Measurements from ENCODE around the gene TAF1A. TPM values are rescaled to one million over a fixed set of nuclear protein-coding genes. Genes with fewer than 3 reads are reported as not detected.

TAF1A gene
- total RNA-seq, 1 experiment from 2014 or later, result 29.2 TPM

DNA sequence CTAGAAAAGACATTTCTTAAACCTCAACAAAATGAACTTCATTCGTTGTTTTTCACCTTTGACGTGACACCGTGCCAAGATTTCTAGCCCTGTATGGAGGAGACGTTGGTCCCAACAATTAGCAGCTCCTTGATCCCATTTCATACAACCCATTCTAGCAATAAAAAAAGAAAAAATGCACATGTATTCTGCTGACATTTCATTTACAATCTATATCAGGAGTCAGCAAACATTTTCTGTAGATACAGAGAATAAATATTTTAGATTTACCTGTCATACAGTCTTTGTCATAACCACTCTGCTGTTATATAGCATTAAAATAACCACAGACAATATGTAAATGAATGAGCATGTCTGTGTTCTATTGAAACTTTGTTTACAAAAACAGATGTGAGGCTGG lies 7.0 kb upstream of the TAF1A start:
- DNase-seq (ENCODE audit: low spot score), result no peak

DNA sequence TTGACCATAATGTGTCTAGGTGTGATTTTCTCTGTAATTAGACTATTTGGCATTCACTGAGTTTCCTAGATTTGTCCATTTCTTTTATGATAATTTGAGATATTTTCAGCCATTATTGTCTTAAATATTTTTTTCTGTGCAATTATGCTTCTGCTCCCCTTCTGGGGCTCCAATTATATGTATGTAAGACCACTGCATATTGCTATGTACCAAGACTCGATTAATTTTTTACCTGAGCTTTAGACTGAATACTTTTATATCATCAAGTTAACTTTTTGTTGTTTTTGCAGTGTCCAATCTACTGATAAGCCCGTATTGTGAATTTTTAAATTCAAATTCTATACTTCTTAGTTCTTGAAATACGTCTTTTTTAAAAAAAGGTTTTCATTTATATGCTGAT lies 5.1 kb upstream of the TAF1A start:
- no peak for DNase-seq (ENCODE audit: low spot score)

GRCh38 chr1:222592171-222592570 lies 2.4 kb upstream of the TAF1A start:
- no peak for DNase-seq (ENCODE audit: low spot score)

GRCh38 chr1:222588135-222588534 lies 1.6 kb downstream of the TAF1A start:
- no peak for DNase-seq (ENCODE audit: low spot score)

DNA sequence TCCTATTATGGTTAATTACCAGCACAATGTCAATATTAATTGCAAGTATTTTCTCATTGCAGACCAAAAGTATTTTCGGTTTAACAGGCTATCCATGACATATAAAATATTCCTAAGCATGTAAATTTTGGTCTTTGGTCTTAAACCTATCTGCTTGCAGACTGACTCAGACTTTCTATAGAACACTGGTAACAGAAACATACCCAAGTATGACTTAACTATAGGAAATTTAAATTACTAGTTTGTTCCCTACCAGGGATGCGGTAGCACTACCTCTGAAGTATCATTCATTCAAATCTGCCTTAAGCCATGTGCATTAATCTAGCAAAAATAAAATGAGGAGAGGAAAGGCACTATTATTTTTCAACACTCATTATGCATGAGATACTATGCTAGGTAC lies 2.9 kb downstream of the TAF1A start:
- DNase-seq (ENCODE audit: low spot score), result no peak

GRCh38 chr1:222583079-222583478 lies 6.7 kb downstream of the TAF1A start:
- DNase-seq (ENCODE audit: low spot score), result no peak

DNA sequence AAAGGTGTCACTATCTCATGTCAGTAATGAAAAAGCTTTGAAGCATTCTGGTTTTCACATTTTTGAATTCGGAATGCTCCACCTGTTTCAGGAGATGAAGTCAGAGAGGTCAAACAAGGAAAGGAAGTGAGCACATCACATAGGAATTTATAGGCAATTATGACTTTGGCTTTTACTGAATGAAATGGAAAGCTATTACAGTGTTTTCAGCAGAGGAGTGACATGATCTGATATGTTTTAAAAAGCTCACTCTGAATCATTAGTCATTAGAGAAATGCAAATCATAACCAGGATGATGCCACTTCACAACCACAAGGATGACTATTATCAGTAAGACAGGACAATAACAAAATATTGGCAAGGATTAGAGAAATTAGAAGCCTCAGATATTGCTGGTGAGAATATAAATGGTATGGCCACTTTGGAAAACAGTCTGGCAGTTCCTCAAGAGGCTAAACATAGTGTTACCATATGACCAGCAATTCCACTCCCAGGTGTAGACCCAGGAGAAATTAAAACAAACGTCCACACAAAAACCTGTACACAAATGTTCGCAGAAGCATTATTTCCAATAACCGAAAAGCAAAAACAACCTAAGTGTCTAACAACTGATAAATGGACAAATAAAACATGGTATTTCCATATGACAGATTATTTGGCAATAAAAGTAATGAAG lies 7.5 kb downstream of the TAF1A start:
- DNase-seq (ENCODE audit: low spot score), result peak; percentile 89

DNA sequence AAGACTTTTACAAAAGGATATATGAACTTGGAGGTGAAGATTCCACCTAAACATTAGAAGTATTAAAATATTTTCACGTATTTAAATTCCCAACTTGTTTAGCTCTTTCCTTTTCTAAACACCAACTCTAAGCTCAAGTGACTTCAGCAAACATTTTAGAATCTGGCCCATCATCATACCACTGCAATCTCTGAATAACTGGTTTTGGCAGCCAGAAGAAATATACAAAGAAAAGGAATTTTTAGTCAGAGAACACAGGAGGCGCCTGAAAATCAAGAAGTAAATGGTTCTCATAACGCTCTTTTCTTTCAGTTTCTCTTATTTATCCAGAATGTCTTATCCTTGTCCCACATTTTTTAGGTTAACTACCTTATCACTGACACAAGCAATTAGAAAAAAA lies 10.4 kb downstream of the TAF1A start:
- no peak for DNase-seq (ENCODE audit: low spot score)

DNA sequence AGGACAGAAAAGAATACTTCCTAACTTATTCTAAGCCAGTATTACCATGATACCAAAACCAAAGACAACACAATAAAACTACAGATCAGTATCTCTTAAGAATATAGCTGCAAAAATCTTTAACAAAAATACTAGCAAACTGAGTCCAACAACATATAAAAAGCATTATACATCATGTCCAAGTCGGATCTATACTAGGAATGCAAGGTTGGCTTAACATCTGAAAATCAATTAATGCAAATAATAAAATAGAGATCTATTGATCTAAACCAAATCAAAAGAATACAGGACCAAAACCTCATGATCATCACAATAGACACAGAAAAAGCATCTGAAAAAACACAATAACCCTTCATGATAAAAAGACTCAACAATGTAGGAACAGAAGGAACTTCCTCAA lies 18.9 kb downstream of the TAF1A start:
- DNase-seq (ENCODE audit: low spot score), result no peak

DNA sequence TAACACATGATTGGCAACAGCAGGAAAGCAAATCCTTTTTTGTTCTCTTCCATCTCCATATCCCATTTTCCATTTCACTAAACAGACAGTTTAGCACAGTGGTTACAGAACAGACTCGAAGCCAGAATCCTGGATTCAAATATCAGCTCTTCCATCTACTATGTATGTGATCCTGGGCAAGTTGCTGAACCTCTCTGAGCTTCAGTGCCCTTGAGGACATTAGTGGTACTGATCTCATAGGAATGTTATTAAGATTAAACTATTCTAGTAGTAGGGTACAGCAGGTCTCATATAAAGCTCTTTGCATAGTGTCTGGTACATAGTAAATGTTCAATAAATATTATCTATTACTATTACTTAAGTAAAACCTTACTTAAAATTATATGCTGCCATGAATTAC lies 28.1 kb downstream of the TAF1A start:
- no peak for DNase-seq (ENCODE audit: low spot score)

- DNase-seq (ENCODE audit: low spot score), result no peak
Observed at GRCh38 chr1:222557574-222557973, 32.2 kb downstream of the TAF1A start.

DNA sequence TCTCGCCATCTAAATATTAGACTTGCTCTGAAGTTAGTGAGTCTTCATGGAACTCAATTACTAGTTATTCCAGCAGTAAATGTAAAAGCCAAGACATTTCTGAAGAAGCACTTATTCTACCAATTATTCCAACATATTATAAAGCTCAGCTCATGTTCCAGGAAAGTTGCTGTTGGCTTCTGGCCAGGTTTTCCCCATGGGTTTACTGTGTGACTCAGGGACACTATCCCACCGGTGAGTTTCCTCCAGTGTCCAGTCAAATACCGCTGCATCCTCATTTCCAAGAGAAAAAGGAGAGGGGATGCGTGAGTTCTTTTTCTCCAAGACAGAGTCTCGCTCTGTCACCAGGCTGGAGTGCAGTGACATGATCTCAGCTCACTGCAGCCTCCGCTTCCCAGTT lies 32.6 kb downstream of the TAF1A start:
- no peak for DNase-seq (ENCODE audit: low spot score)

DNA sequence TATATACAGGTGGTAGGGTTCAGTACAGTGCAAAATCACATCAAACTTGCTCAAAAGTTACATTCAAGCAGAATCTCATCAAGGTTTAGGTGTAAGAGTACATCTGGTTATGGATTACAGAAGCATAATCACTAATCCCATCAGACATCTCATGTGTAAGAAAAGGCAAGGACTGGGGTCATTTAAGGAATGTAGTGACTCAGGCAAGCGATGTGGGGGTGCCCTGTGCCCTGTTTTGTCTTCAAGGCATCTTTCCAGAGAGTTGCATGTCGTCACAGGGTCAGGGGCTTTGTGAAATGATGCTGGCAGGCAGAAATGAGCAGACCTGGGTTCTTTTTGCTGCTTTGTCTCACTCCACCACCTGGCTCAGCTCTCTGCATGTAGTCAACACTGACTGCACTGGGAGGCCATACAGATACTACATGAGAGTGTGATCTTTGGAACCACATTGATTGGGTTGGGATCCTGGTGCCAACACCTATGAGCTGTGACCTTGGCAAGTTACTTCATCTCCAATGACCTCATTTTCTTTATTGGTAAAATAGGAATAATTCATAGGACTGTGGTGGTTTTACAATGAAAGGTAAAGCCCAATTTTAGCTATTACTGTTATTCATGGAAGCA lies 33.6 kb downstream of the TAF1A start:
- DNase-seq (ENCODE audit: low spot score), result no peak

DNA sequence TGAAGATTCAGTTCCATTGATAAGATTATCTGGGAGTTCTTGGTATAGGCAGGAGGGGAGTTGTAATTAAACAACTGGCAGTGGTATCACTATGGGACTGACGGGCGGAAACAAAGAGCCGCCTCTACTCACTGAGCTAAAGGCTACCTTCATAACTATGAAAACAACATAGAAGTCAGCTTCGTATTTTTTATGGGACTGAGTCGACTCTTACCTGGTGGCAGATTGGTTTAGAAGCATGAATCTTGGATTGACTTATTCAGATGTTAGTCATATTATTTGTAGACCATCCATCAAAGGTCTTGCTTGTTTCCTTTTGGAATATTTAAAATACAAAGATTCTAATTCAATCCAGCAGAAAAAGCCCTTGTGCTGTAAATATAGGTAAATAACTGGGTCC lies 35.6 kb downstream of the TAF1A start:
- DNase-seq (ENCODE audit: low spot score), result no peak

GRCh38 chr1:222552882-222553281 lies 36.9 kb downstream of the TAF1A start:
- no peak for DNase-seq (ENCODE audit: low spot score)

DNA sequence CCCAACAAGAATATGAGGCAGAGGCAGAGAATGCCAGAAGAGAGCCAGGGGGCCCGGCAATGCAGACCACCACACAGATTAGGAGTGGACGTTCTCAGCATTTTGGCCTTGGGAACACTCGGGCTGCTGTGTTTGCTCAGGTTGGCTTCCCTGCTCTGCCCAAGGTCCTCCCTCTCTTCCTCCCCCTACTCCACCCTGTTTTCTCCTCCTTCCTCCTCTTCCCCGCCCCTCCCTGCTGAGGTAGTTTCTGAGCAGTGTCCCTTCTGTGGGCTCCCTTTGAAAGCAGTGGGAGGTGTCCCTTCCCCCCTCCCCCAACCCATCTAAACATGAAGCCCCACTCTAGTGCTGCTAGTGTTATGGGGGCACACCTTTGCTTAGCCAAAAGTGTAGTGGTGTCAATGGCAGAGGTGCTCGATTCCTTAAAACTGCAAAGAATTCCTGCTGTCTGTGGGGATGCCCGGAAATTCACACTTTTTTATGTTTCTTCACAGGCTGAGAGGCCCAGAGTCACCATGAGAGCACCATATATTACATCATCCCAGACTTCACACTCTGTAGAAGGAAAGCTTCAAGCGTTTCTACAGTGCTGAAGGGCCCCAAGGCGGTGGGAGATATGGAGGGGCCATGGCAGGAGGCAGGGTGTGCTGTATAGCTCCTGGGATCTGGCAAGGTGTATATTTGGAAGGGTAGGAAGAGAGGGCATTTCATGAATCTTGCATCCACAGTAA lies 41.6 kb downstream of the TAF1A start, which contains the start of gene HHIPL2:
TSS of gene HHIPL2 (minus strand) at position 161 of the 728 bp plus-strand sequence. CDS start at position 101, 60 bp downstream.
- peak; percentile 43 for DNase-seq (ENCODE audit: low spot score)

GRCh38 chr1:222547260-222547614 lies 42.5 kb downstream of the TAF1A start:
- DNase-seq (ENCODE audit: low spot score), result peak; percentile 2

GRCh38 chr1:222546548-222547259 lies 43.0 kb downstream of the TAF1A start:
- DNase-seq (ENCODE audit: low spot score), result peak; percentile 90

- DNase-seq (ENCODE audit: low spot score), result no peak
Observed at GRCh38 chr1:222546091-222546490, 43.6 kb downstream of the TAF1A start.

DNA sequence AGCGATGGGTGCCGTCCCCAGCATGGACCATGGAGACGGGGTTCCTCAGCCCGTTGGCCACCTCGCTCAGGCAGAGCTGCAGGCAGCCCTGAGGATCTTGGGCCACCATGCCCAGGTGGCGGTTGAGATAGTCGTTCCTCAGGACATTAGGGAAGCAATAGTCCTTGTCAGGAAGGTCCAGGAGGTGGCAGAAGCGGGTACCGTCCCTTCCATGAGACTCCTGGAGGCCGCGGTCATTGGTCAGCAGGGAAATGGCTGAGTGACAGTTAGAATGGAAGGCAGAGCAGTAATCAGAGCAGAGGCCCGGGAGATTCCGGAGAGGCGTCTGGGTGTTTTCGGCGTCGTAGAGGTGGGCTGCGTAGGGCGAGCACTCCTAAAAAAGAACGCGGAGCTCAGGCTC lies 45.9 kb downstream of the TAF1A start:
- DNase-seq (ENCODE audit: low spot score), result no peak

- DNase-seq (ENCODE audit: low spot score), result no peak
Observed at GRCh38 chr1:222540598-222540995, 49.1 kb downstream of the TAF1A start.

DNA sequence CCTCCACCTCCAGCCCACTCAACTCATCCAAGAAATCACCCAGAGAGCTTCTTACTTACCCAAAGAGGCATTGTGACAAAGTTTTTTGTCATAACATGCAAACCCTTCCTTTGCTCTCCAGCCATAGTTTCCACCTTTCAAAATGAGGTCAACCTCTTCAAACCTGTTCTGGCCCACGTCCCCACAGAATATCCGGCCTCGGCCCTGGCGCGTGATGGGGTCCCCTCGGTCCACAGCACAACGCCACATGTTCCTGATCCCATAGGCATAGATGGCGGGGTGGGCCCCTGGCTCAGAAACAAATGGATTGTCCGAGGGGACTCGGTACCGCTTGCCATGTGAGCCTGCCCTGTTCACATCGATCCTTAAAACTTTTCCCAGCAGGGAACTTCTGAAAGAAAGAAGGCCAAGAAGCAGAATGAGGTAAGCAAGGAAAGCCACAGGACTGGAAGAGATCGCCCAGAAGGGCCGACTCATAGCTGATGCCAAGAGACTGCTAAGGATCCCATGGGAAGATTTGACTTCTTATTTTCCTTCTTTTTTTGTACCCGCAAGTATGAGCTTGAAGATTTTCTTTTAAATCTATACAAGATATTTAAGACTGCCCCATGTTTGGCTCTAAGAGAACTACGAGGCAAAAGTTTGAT lies 49.7 kb downstream of the TAF1A start:
- DNase-seq (ENCODE audit: low spot score), result no peak

Measured in A172 (cell line).